ENCODE measurements around the gene AFAP1.

AFAP1 gene

GRCh38 chr4:7910952-7911578 lies 28.6 kb downstream of the AFAP1 start:
- no peak for DNase-seq

GRCh38 chr4:7910263-7910896 lies 29.3 kb downstream of the AFAP1 start:
- no peak for DNase-seq

- no peak for DNase-seq
Observed at GRCh38 chr4:7909463-7910262, 30.0 kb downstream of the AFAP1 start.

- no peak for DNase-seq
Observed at GRCh38 chr4:7908668-7909067, 31.0 kb downstream of the AFAP1 start.

- DNase-seq: no peak
Observed at GRCh38 chr4:7907142-7907541, 32.5 kb downstream of the AFAP1 start.

- no peak for DNase-seq
Observed at GRCh38 chr4:7906171-7906701, 33.4 kb downstream of the AFAP1 start.

GRCh38 chr4:7904952-7905915 lies 34.4 kb downstream of the AFAP1 start:
- DNase-seq: no peak

- no peak for DNase-seq
Observed at GRCh38 chr4:7903791-7904516, 35.7 kb downstream of the AFAP1 start.

GRCh38 chr4:7902826-7903225 lies 36.8 kb downstream of the AFAP1 start:
- DNase-seq: no peak

GRCh38 chr4:7902101-7902553 lies 37.5 kb downstream of the AFAP1 start:
- no peak for DNase-seq

- DNase-seq: no peak
Observed at GRCh38 chr4:7901311-7901885, 38.3 kb downstream of the AFAP1 start.

- no peak for DNase-seq
Observed at GRCh38 chr4:7900334-7900909, 39.2 kb downstream of the AFAP1 start.

- no peak for DNase-seq
Observed at GRCh38 chr4:7899184-7899869, 40.3 kb downstream of the AFAP1 start.

- DNase-seq: no peak
Observed at GRCh38 chr4:7898385-7898784, 41.3 kb downstream of the AFAP1 start.

GRCh38 chr4:7897811-7898210 lies 41.9 kb downstream of the AFAP1 start:
- no peak for DNase-seq

GRCh38 chr4:7894677-7895181 lies 44.9 kb downstream of the AFAP1 start:
- DNase-seq: no peak

- DNase-seq: no peak
Observed at GRCh38 chr4:7894098-7894676, 45.5 kb downstream of the AFAP1 start.

GRCh38 chr4:7893539-7893938 lies 46.1 kb downstream of the AFAP1 start:
- DNase-seq: no peak

GRCh38 chr4:7892212-7893019 lies 47.2 kb downstream of the AFAP1 start:
- no peak for DNase-seq
